NCI-H526 (cell line): ENCODE results near the gene MOV10L1.

ENCODE experiments used
- DNase-seq, 2 experiments: peaks; one replicate each; lab custom pipeline; 2025; lab: John Stamatoyannopoulos, UW

Gene MOV10L1

GRCh38 chr22:50188356-50188755 lies 98.5 kb downstream of the MOV10L1 start:
- DNase-seq, result no peak

- no peak for DNase-seq
These were observed 99.5 kb downstream of the MOV10L1 start for GRCh38 chr22:50189184-50189848.

GRCh38 chr22:50189849-50190181 lies 100.0 kb downstream of the MOV10L1 start:
- DNase-seq, result no peak

GRCh38 chr22:50190182-50190940 lies 100.6 kb downstream of the MOV10L1 start:
- DNase-seq, result peak; percentile 33 to 75

GRCh38 chr22:50190941-50191741 lies 101.3 kb downstream of the MOV10L1 start:
- no peak for DNase-seq

- no peak for DNase-seq
These were observed 102.8 kb downstream of the MOV10L1 start for GRCh38 chr22:50192436-50193204.

GRCh38 chr22:50193621-50194020 lies 103.8 kb downstream of the MOV10L1 start:
- no peak for DNase-seq

- no peak for DNase-seq
These were observed 104.4 kb downstream of the MOV10L1 start for GRCh38 chr22:50194037-50194805.

GRCh38 chr22:50196256-50196655 lies 106.5 kb downstream of the MOV10L1 start:
- DNase-seq, result no peak

GRCh38 chr22:50197000-50197800 lies 107.4 kb downstream of the MOV10L1 start:
- DNase-seq, result no peak

GRCh38 chr22:50197856-50198623 lies 108.2 kb downstream of the MOV10L1 start:
- no peak for DNase-seq

- no peak for DNase-seq
These were observed 108.8 kb downstream of the MOV10L1 start for GRCh38 chr22:50198624-50199017.

- DNase-seq, result no peak
These were observed 109.5 kb downstream of the MOV10L1 start for GRCh38 chr22:50199251-50199721.

GRCh38 chr22:50199829-50200460 lies 110.1 kb downstream of the MOV10L1 start:
- DNase-seq, result peak in 1 of 2 experiments; percentile 36

GRCh38 chr22:50200461-50201190 lies 110.8 kb downstream of the MOV10L1 start, which contains the start of gene SELENOO:
TSS of gene SELENOO (plus strand) at chr22:50201011. CDS start at chr22:50201037, 26 bp downstream.
- peak; percentile 52 to 89 for DNase-seq

- no peak for DNase-seq
These were observed 111.7 kb downstream of the MOV10L1 start for GRCh38 chr22:50201191-50202129.

- DNase-seq, result peak in 1 of 2 experiments; percentile 22
These were observed 112.4 kb downstream of the MOV10L1 start for GRCh38 chr22:50202130-50202666.
